Measurements from ENCODE around the gene AKR1C2. TPM values are rescaled to one million over a fixed set of nuclear protein-coding genes. Genes with fewer than 3 reads are reported as not detected.

The AKR1C2 gene
- total and polyA plus RNA-seq, 9 of the 15 experiments (the other 6 are each of a cell fraction or from before 2014, with no cell fraction given), result 13.8 to 74.0 (median 30.5) TPM

DNA sequence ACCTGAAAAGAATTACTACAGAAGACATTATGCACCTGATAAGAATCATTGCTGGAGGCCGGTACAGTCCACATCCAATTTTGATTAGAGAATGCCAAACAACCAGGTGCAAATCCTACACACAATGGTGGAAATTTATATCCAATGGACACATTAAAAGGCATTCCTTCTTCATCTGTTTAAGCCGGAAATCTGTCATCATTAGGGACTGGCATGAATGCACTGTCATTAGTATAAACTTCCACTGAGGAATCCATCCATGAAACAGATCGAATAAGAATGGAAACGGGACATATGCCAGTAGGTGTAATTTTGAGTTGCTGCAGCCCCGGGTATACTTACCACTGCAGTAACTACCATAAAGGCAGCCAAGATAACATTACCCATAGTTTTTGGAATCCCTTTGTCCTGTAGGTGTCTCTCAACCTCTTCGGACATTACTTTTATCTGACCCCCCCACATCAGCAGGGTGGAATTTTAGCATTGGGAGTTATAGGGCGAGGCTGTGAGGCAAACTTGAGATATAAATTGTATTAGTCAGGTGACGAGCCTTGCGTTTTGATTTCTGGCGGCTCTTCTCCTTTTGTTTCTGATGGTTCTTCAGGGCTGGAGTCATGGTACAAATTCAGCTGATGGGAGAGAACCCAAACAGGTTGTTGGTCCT, 36.5 kb upstream of the AKR1C2 start:
- ChIA-PET POLR2A (interaction anchor here (1.1 kb wide), 1 partner anchor 25 kb away, joined by 4 read pairs; no protein-coding TSS in a partner anchor), CTCF (ENCODE audit: low intra/inter-chr PET ratio) (no interaction called here)
- H3K9ac ChIP-seq (ENCODE audit: insufficient read depth in 1 of 2, low read depth in 2 of 2, low read length in 2 of 2), result no peak overlapping the region
- no peak overlapping the region for H3K4me2 ChIP-seq (ENCODE audit: insufficient read depth, low read length)
- WGBS (ENCODE audit: insufficient coverage, low coverage, missing lambda C conversion rate), result 61% methylated on average over 10 of the region's 10 CpGs
- intact Hi-C loops (cut with micrococcal nuclease) (no loop called here), in situ Hi-C loops (cut with MboI) (no loop called here)
- no peaks in the 10 kb centered on the region for H3K9me1 ChIP-seq (ENCODE audit: control insufficient read depth, insufficient read depth, low read length)
- no peak overlapping the region for H3K4me3 ChIP-seq
- peaks cover 4% of the 10 kb centered on the region; the same call in 1 of the 2 replicates for H3K9me3 ChIP-seq (replicated peaks; ENCODE audit: control insufficient read depth, insufficient read depth, low read depth, low read length)
- no peaks in the 10 kb centered on the region for H3K27me3 ChIP-seq (ENCODE audit: control insufficient read depth in 2 of 2, insufficient read depth in 2 of 2, low read length in 2 of 2)
- H2AFZ ChIP-seq (ENCODE audit: low read depth, low read length), result no peak overlapping the region
- BruUV-seq (replicated peaks), result no TSS peak
- H3K27ac ChIP-seq (ENCODE audit: extremely low read depth, low read depth, low read length), result no peak overlapping the region
- ATAC-seq, result peak; percentile 57; the same call in 2 of the 3 replicates
- no peaks in the 10 kb centered on the region for H3K36me3 ChIP-seq (ENCODE audit: control insufficient read depth, insufficient read depth, low read length)
- no peaks in the 10 kb centered on the region for H4K20me1 ChIP-seq (replicated peaks; ENCODE audit: control insufficient read depth, insufficient read depth, low read length)
- peak in 2 of 4 experiments; percentile 21 to 23 for DNase-seq (ENCODE audit: extremely low read depth in 1 of 4, low spot score in 3 of 4)
- no peaks in the 10 kb centered on the region for H3K79me2 ChIP-seq (ENCODE audit: control insufficient read depth, insufficient read depth, low read length)
- no peaks in the 10 kb centered on the region for H3K4me1 ChIP-seq (replicated peaks in 1 of 2; ENCODE audit: control insufficient read depth in 2 of 2, insufficient read depth in 2 of 2, low read length in 2 of 2)
- FAIRE-seq, result no peak
- no peak for TF ChIP-seq ETV1 (tag; conservative IDR thresholded peaks at IDR 0.05; ENCODE audit: low read depth)
- TF ChIP-seq ZNF561 (CRISPR knock-in tag; conservative IDR thresholded peaks at IDR 0.05), result no peak
- TF ChIP-seq SMC3 (conservative IDR thresholded peaks at IDR 0.05; ENCODE audit: insufficient read depth, low read depth, low read length), result no peak
- no peak for TF ChIP-seq ILK (tag; IDR thresholded peaks at IDR 0.05; ENCODE audit: borderline replicate concordance, low read depth)
- TF ChIP-seq ZNF445 (CRISPR knock-in tag; IDR thresholded peaks at IDR 0.05; ENCODE audit: low read depth), result no peak
- TF ChIP-seq HEY1 (CRISPR knock-in tag; IDR thresholded peaks at IDR 0.05; ENCODE audit: borderline replicate concordance), result no peak
- TF ChIP-seq ZBTB26 (CRISPR knock-in tag; IDR thresholded peaks at IDR 0.05), result no peak
- TF ChIP-seq GTF2E2 (tag; IDR thresholded peaks at IDR 0.05), result no peak
- no peak for TF ChIP-seq ZNF79 (CRISPR knock-in tag; IDR thresholded peaks at IDR 0.05; ENCODE audit: low read depth)
- peak in 1 of 2 experiments; percentile 40; a peak in 2 of 4 replicates for TF ChIP-seq RAD21 (CRISPR knock-in tag; conservative IDR thresholded peaks at IDR 0.05 in 1 of 2, IDR thresholded peaks at IDR 0.05 in 1 of 2)
- TF ChIP-seq, protein P1, sequence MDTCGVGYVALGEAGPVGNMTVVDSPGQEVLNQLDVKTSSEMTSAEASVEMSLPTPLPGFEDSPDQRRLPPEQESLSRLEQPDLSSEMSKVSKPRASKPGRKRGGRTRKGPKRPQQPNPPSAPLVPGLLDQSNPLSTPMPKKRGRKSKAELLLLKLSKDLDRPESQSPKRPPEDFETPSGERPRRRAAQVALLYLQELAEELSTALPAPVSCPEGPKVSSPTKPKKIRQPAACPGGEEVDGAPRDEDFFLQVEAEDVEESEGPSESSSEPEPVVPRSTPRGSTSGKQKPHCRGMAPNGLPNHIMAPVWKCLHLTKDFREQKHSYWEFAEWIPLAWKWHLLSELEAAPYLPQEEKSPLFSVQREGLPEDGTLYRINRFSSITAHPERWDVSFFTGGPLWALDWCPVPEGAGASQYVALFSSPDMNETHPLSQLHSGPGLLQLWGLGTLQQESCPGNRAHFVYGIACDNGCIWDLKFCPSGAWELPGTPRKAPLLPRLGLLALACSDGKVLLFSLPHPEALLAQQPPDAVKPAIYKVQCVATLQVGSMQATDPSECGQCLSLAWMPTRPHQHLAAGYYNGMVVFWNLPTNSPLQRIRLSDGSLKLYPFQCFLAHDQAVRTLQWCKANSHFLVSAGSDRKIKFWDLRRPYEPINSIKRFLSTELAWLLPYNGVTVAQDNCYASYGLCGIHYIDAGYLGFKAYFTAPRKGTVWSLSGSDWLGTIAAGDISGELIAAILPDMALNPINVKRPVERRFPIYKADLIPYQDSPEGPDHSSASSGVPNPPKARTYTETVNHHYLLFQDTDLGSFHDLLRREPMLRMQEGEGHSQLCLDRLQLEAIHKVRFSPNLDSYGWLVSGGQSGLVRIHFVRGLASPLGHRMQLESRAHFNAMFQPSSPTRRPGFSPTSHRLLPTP (IDR thresholded peaks at IDR 0.05; ENCODE audit: borderline replicate concordance, extremely low read depth, insufficient read length), result no peak

All from K562 (cell line).